HCT116 (cell line): ENCODE results near the gene LRRC56. TPM values are rescaled to one million over a fixed set of nuclear protein-coding genes. Genes with fewer than 3 reads are reported as not detected.

Experiments used
- ATAC-seq: fragments of 200-7000 bp; cut with Tn5 transposase; 2 replicates; pipeline ENCODE4 v1.9.1; 2020; ENCODE audit warnings: mild to moderate bottlenecking, moderate library complexity
- BruUV-seq: library from RNA; stranded (reverse); fragments of 400-500 nt; replicated peaks from 2 replicates; lab custom pipeline; 2021; lab: Mats Ljungman, UMichigan
- CTCF ChIA-PET: fragments of 300-600 bp; sonication (Branson Sonifier 250); formaldehyde crosslinking; loops from one replicate; lab custom pipeline; 2021; ENCODE audit warnings: antibody characterized with exemption; lab: Charles Lee
- POLR2A ChIA-PET: fragments of 300-600, 350-600 bp; sonication (Branson Sonifier 250); formaldehyde crosslinking; loops from one replicate; lab custom pipeline; 2021; ENCODE audit warnings: antibody characterized with exemption; lab: Charles Lee
- RAD21 ChIA-PET, 2 experiments: fragments of 300-600 bp; sonication (Branson Sonifier 250); formaldehyde crosslinking; loops; one replicate each; lab custom pipeline; 2023; ENCODE audit warnings: low total read pairs in 2 of 2; ENCODE audit not compliant: uncharacterized antibody in 2 of 2, unreplicated experiment in 2 of 2, low non-redundant PET in 1 of 2; lab: Charles Lee
- DNase-seq: peaks from one replicate; pipeline ENCODE4 v3.0.0-alpha.2; 2010; ENCODE audit warnings: low read depth, low spot score
- H2AFZ ChIP-seq: fragments of 200-600 bp; shearing (Covaris generic), sonication (generic); 2 replicates; pipeline ENCODE4 v1.6.1; 2017; ENCODE audit warnings: low read depth, mixed run types, mixed read lengths, antibody characterized with exemption, low read length; ENCODE audit not compliant: poor library complexity, severe bottlenecking
- H3K27ac ChIP-seq: 2 replicates; pipeline ENCODE4 v1.5.1; 2012; ENCODE audit warnings: low read depth, low read length
- H3K27me3 ChIP-seq: fragments of 200-600 bp; sonication (generic); 2 replicates; pipeline ENCODE4 v1.6.1; 2016; ENCODE audit warnings: mixed run types, low read length, mixed read lengths; ENCODE audit not compliant: insufficient read depth
- H3K36me3 ChIP-seq, 2 experiments: fragments of 200-500 bp in 1 of 2; fragments of 200-600 bp in 1 of 2; sonication (Bioruptor generic) in 1 of 2; sonication (generic) in 1 of 2; 2 replicates each; pipeline versions ENCODE4 v1.5.1 to v1.6.1; 2014 to 2016; ENCODE audit warnings: low read length in 2 of 2, inconsistent platforms in 1 of 2, mixed read lengths in 1 of 2, mixed run types in 1 of 2; ENCODE audit not compliant: insufficient read depth in 2 of 2, control insufficient read depth in 1 of 2
- H3K4me1 ChIP-seq, 2 experiments: fragments of 200-600 bp in 1 of 2; sonication (generic) in 1 of 2; 2 replicates each; pipeline versions ENCODE4 v1.5.1 to v1.6.1; 2012 to 2017; ENCODE audit warnings: low read length in 2 of 2, inconsistent platforms in 1 of 2, mild to moderate bottlenecking in 1 of 2, mixed read lengths in 1 of 2, mixed run types in 1 of 2, moderate library complexity in 1 of 2; ENCODE audit not compliant: insufficient read depth in 2 of 2, control insufficient read depth in 1 of 2
- H3K4me2 ChIP-seq: fragments of 200-600 bp; sonication (generic); 2 replicates; pipeline ENCODE4 v1.6.1; 2017; ENCODE audit warnings: mixed run types, low read length, mixed read lengths
- H3K4me3 ChIP-seq, 2 experiments: fragments of 200-600 bp in 1 of 2; sonication (generic) in 1 of 2; replicated peaks in 1 of 2; 2 replicates each; pipeline ENCODE4 v1.5.1; 2011 to 2016; ENCODE audit warnings: low read length in 2 of 2, control low read depth in 1 of 2, low read depth in 1 of 2, mild to moderate bottlenecking in 1 of 2, mixed read lengths in 1 of 2, mixed run types in 1 of 2
- H3K79me2 ChIP-seq: fragments of 200-600 bp; sonication (generic); 2 replicates; pipeline ENCODE4 v1.6.1; 2017; ENCODE audit warnings: mild to moderate bottlenecking, mixed run types, low read length, moderate library complexity, mixed read lengths; ENCODE audit not compliant: insufficient read depth
- H3K9ac ChIP-seq: fragments of 200-600 bp; sonication (generic); 2 replicates; pipeline ENCODE4 v1.6.1; 2016; ENCODE audit warnings: low read length, mixed read lengths
- H3K9me2 ChIP-seq: fragments of 200-600 bp; sonication (generic), shearing (Covaris generic); 2 replicates; pipeline ENCODE4 v1.6.1; 2017; ENCODE audit warnings: mixed run types, mild to moderate bottlenecking, moderate library complexity; ENCODE audit not compliant: insufficient read depth
- H3K9me3 ChIP-seq, 2 experiments: fragments of 200-500 bp in 1 of 2; fragments of 200-600 bp in 1 of 2; sonication (Bioruptor generic) in 1 of 2; sonication (generic) in 1 of 2; 2 replicates each; pipeline ENCODE4 v1.6.1; 2014 to 2017; ENCODE audit warnings: low read length in 2 of 2, mixed read lengths in 2 of 2, inconsistent platforms in 1 of 2, low read depth in 1 of 2, mild to moderate bottlenecking in 1 of 2, mixed run types in 1 of 2, moderate library complexity in 1 of 2; ENCODE audit not compliant: control insufficient read depth in 1 of 2, insufficient read depth in 1 of 2
- H4K20me1 ChIP-seq: fragments of 200-600 bp; sonication (generic), shearing (Covaris generic); 2 replicates; pipeline ENCODE4 v1.6.1; 2017; ENCODE audit warnings: mixed run types, mild to moderate bottlenecking, moderate library complexity; ENCODE audit not compliant: insufficient read depth
- CEBPB ChIP-seq: IDR thresholded peaks from 2 replicates; pipeline ENCODE4 v1.6.1; 2012; ENCODE audit warnings: low read depth
- EGR1 ChIP-seq: IDR thresholded peaks from 2 replicates; pipeline ENCODE4 v1.6.1; 2012; ENCODE audit warnings: low read depth
- EZH2 ChIP-seq: fragments of 200-600 bp; sonication (generic); IDR thresholded peaks from 2 replicates; pipeline ENCODE4 v1.6.1; 2017; ENCODE audit warnings: antibody characterized with exemption, mixed run types
- JUND ChIP-seq: IDR thresholded peaks from 2 replicates; pipeline ENCODE4 v1.6.1; 2012
- POLR2A ChIP-seq: IDR thresholded peaks from 2 replicates; pipeline ENCODE4 v1.7.0; 2011; ENCODE audit warnings: borderline replicate concordance; ENCODE audit not compliant: insufficient read depth, insufficient read length; ENCODE audit errors: extremely low read depth
- RAD21 ChIP-seq: IDR thresholded peaks from 2 replicates; pipeline ENCODE4 v1.6.1; 2012; ENCODE audit warnings: low read depth, mild to moderate bottlenecking
- SIN3A ChIP-seq: IDR thresholded peaks from 2 replicates; pipeline ENCODE4 v1.6.1; 2012; ENCODE audit warnings: low read depth
- SRF ChIP-seq: IDR thresholded peaks from 2 replicates; pipeline ENCODE4 v1.6.1; 2012; ENCODE audit warnings: low read depth
- intact Hi-C: fragments of 100-400 bp; cut with micrococcal nuclease; formaldehyde crosslinking; loops from 2 replicates; pipeline ENCODE4 v1.10.0; 2022
- total RNA-seq: library from RNA; stranded (reverse); gene quantifications from one replicate; pipeline ENCODE4 v1.2.1, GENCODE V29; 2021; ENCODE audit not compliant: unreplicated experiment
- TF ChIP-seq, protein P1 (sequence below): IDR thresholded peaks from 2 replicates; pipeline ENCODE4 v1.6.1; 2012; ENCODE audit warnings: low read depth

LRRC56 gene
- total RNA-seq, 1 experiment from 2014 or later: 9.1 TPM

GRCh38 chr11:488992-489391, 48.3 kb upstream of the LRRC56 start:
- H3K36me3 ChIP-seq: no peaks in the 10 kb centered on the region; a peak in 1 of 4 replicates
- ChIA-PET CTCF (no interaction called here), POLR2A (no interaction called here), RAD21 (no interaction called here)
- no peak for TF ChIP-seq SRF
- no peak for TF ChIP-seq SIN3A
- TF ChIP-seq CEBPB: no peak
- TF ChIP-seq JUND: no peak
- no peak for TF ChIP-seq RAD21
- TF ChIP-seq, protein P1, sequence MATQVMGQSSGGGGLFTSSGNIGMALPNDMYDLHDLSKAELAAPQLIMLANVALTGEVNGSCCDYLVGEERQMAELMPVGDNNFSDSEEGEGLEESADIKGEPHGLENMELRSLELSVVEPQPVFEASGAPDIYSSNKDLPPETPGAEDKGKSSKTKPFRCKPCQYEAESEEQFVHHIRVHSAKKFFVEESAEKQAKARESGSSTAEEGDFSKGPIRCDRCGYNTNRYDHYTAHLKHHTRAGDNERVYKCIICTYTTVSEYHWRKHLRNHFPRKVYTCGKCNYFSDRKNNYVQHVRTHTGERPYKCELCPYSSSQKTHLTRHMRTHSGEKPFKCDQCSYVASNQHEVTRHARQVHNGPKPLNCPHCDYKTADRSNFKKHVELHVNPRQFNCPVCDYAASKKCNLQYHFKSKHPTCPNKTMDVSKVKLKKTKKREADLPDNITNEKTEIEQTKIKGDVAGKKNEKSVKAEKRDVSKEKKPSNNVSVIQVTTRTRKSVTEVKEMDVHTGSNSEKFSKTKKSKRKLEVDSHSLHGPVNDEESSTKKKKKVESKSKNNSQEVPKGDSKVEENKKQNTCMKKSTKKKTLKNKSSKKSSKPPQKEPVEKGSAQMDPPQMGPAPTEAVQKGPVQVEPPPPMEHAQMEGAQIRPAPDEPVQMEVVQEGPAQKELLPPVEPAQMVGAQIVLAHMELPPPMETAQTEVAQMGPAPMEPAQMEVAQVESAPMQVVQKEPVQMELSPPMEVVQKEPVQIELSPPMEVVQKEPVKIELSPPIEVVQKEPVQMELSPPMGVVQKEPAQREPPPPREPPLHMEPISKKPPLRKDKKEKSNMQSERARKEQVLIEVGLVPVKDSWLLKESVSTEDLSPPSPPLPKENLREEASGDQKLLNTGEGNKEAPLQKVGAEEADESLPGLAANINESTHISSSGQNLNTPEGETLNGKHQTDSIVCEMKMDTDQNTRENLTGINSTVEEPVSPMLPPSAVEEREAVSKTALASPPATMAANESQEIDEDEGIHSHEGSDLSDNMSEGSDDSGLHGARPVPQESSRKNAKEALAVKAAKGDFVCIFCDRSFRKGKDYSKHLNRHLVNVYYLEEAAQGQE: no peak
- no peak for TF ChIP-seq POLR2A
- TF ChIP-seq EGR1: no peak
- TF ChIP-seq EZH2: no peak
- H3K4me1 ChIP-seq: no peaks in the 10 kb centered on the region
- H3K9me2 ChIP-seq: no peaks in the 10 kb centered on the region
- DNase-seq: no peak
- H3K4me3 ChIP-seq: no peak overlapping the region
- H3K27me3 ChIP-seq: no peaks in the 10 kb centered on the region
- intact Hi-C loops: no loop called here
- H2AFZ ChIP-seq: no peak overlapping the region
- no peak overlapping the region for H3K4me2 ChIP-seq
- no peak overlapping the region for H3K9ac ChIP-seq
- H3K79me2 ChIP-seq: peaks cover 6% of the 10 kb centered on the region; the same call in 1 of the 2 replicates
- H3K27ac ChIP-seq: no peak overlapping the region
- H3K9me3 ChIP-seq: no peaks in the 10 kb centered on the region
- no peak for ATAC-seq
- no TSS peak for BruUV-seq
- no peaks in the 10 kb centered on the region for H4K20me1 ChIP-seq
